Effector memory CD4-positive, alpha-beta T cell (primary cell): ENCODE measurements around the gene OGFOD1.

ENCODE experiments used
- DNase-seq, 3 donors: peaks; one replicate each; pipeline ENCODE4 v3.0.0-alpha.2; 2020
- H3K27ac ChIP-seq: 2 replicates; pipeline ENCODE4 v1.7.0; 2013; ENCODE audit warnings: mild to moderate bottlenecking, low read length, moderate library complexity; ENCODE audit not compliant: insufficient read depth, poor library complexity, severe bottlenecking
- H3K27me3 ChIP-seq: replicated peaks from 2 replicates; pipeline ENCODE4 v1.7.0; 2013; ENCODE audit warnings: mild to moderate bottlenecking, low read length; ENCODE audit not compliant: insufficient read depth, control insufficient read depth, poor library complexity, severe bottlenecking
- H3K36me3 ChIP-seq: 2 replicates; pipeline ENCODE4 v1.7.0; 2013; ENCODE audit warnings: mild to moderate bottlenecking, low read length, moderate library complexity; ENCODE audit not compliant: control insufficient read depth, insufficient read depth
- H3K4me1 ChIP-seq: 2 replicates; pipeline ENCODE4 v1.7.0; 2013; ENCODE audit warnings: low read length, mild to moderate bottlenecking; ENCODE audit not compliant: control insufficient read depth, insufficient read depth, poor library complexity, severe bottlenecking
- H3K4me3 ChIP-seq: 2 replicates; pipeline ENCODE4 v1.7.0; 2013; ENCODE audit warnings: low read length, low read depth, mild to moderate bottlenecking; ENCODE audit not compliant: insufficient read depth, poor library complexity, severe bottlenecking
- H3K9me3 ChIP-seq: 2 replicates; pipeline ENCODE4 v1.7.0; 2013; ENCODE audit warnings: mild to moderate bottlenecking, low read length, moderate library complexity; ENCODE audit not compliant: control insufficient read depth

OGFOD1 gene

DNA sequence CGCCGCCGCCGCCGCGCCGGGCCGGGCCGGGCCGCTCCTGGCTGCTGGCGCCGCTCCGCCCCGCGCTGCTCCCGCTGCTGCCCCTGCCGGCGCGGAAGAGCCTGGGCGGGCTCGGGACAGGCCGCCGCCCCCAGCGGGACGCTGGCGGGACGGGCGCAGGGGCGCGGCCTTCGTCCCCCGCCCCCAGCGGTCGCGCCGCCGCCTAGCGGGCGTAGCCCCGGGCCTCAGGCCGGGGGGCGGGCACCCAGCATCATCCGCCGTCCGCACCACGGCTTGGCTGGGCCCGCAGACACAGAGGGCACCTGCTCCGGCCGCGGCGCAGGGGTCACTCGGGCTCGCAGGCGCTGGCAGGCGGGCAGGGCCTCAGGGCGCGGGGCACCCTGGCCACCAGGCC, 25.9 kb upstream of the OGFOD1 start, which contains the start of gene AMFR:
TSS of gene AMFR (minus strand) at position 107 of the 394 bp plus-strand sequence. CDS start 218 bp downstream, outside the sequence.
- Histone ChIP-seq H3K4me3 (peak within 1 kb of the TSS; percentile 67), H3K9me3 (no peaks in the 10 kb centered on the region), H3K36me3 (peaks cover 4% of the 10 kb centered on the region), H3K4me1 (peaks cover 4% of the 10 kb centered on the region), H3K27me3 (no peaks in the 10 kb centered on the region), H3K27ac (peak within 1 kb of the TSS; percentile 65)
- DNase-seq = peak; percentile 47 to 64 (median 55)

DNA sequence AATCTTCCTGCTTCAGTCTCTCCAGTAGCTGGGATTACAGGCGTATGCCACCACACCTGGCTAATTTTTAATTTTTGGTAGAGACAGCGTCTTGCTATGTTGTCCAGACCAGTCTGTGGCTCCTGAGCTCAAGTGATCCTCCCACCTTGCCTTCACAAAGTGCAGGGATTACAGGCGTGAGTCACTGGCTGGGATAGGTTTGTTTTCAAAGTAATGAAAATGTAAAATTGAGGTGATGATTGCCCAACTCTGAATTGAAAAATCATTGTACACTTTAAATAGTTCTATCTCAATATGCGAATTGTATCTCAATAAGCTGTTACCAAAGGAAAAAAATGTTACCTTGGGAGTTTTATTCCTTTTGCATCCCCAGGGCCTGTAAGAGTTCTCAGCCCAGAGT, 24.8 kb upstream of the OGFOD1 start:
- peaks cover 10% of the 10 kb centered on the region for H3K36me3 ChIP-seq
- no peaks in the 10 kb centered on the region for H3K9me3 ChIP-seq
- DNase-seq = no peak
- peaks cover 4% of the 10 kb centered on the region for H3K4me1 ChIP-seq
- no peak overlapping the region for H3K4me3 ChIP-seq
- H3K27me3 ChIP-seq = no peaks in the 10 kb centered on the region
- no peak overlapping the region for H3K27ac ChIP-seq

DNA sequence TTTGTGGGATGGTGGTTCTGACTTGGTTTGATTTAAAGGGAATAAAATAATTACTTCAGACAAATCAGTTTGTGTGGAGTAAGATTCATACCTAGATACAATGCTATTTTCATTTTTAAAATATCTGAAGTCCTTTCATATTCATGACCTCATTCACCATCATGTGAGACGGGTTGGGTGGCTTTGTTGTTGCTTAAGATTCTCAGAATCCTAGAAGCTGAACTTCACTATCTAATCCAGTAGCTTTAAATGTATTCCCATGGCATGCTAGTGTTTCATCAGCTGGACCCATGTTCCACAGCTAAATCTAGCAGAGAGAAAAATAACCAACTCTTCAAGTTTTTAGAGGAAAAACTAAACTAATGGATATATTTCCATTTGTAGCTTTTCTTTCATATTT, 23.3 kb upstream of the OGFOD1 start:
- no peaks in the 10 kb centered on the region for H3K27me3 ChIP-seq
- H3K27ac ChIP-seq = no peak overlapping the region
- peaks cover 4% of the 10 kb centered on the region for H3K4me1 ChIP-seq
- no peak overlapping the region for H3K4me3 ChIP-seq
- no peaks in the 10 kb centered on the region for H3K9me3 ChIP-seq
- no peak for DNase-seq
- H3K36me3 ChIP-seq = peaks cover 18% of the 10 kb centered on the region

DNA sequence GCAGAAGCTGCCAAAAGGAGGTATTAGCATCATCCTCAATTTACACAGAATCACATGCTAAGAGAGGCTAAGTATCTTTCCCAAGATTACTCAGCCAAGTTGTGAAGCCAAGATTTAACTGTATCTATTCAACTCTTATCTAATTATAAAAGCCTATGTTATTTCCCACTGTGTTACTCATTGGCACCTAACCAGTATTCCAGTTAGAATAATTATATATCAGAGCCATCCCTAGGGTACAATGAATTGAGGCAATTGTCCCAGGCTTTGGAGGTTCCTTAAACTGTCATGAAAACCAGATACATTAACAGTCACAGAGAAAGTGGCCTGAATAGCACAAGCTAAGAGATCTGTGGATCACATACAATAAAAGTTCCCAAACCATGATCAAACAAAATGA, 15.1 kb upstream of the OGFOD1 start:
- peaks cover 36% of the 10 kb centered on the region for H3K36me3 ChIP-seq
- no peaks in the 10 kb centered on the region for H3K9me3 ChIP-seq
- no peaks in the 10 kb centered on the region for H3K27me3 ChIP-seq
- H3K4me3 ChIP-seq = no peak overlapping the region
- H3K27ac ChIP-seq = no peak overlapping the region
- H3K4me1 ChIP-seq = no peaks in the 10 kb centered on the region
- DNase-seq = no peak

DNA sequence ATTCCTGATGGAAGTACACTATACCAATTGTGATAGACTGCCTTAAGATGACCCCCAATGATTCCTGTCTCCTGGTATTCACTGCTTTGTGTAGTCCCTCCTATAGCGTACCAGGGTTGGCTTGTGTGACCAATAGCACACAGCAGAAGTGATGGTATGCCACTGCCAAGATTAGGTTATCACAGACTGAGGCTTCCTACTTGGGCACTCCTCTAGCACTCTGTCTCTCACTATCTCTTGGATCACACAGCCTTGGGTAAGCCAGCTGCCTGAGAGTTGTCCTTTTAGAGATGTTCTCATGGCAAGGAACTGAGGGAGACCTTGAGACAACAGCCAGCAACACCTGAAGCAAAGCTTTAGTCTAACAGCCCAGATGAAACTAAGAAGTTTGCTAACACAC, 13.3 kb upstream of the OGFOD1 start:
- no peak overlapping the region for H3K27ac ChIP-seq
- no peaks in the 10 kb centered on the region for H3K4me1 ChIP-seq
- DNase-seq = no peak
- peaks cover 28% of the 10 kb centered on the region for H3K36me3 ChIP-seq
- H3K4me3 ChIP-seq = no peak overlapping the region
- H3K27me3 ChIP-seq = no peaks in the 10 kb centered on the region
- H3K9me3 ChIP-seq = no peaks in the 10 kb centered on the region

DNA sequence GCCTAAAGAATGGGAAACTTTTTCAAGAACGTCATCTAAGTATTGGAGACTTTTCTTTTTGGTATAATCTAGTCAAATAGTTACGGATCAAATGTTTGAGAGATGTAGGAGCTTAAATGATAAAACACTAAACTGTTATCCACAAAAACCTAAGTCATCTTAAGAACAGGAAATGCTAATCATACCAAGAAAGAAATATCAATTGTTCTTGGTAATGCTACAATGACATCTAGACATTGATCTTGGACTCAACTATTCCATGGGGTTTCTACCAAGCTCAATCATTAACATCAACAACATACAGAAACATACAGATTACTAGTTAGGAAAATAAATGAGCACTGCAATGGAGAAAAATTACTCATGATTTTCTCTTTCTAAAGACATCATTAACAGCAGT, 4.1 kb upstream of the OGFOD1 start:
- H3K9me3 ChIP-seq = no peaks in the 10 kb centered on the region
- no peak overlapping the region for H3K27ac ChIP-seq
- no peak overlapping the region for H3K4me3 ChIP-seq
- no peak for DNase-seq
- peaks cover 20% of the 10 kb centered on the region for H3K36me3 ChIP-seq
- no peaks in the 10 kb centered on the region for H3K27me3 ChIP-seq
- peaks cover 16% of the 10 kb centered on the region for H3K4me1 ChIP-seq

DNA sequence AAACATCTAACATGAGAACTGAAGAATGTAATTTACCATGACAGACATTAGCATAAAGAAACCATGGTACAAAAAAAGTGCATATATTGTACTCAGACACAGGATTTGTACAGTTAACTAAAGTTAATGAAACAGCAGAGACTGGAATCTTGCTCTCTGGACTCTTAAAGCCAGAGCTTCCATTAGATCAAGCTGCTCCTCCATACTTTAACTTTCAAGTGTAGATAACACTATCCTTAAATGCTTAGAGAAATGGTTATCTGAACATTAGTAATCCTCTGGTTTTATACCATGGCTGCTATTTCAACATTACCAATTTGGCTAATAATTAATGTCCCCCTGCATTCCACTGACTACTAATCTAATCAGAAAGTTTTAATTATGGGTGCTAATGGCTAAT, 3.3 kb upstream of the OGFOD1 start:
- Histone ChIP-seq H3K9me3 (no peaks in the 10 kb centered on the region), H3K27me3 (no peaks in the 10 kb centered on the region), H3K27ac (no peak overlapping the region), H3K4me3 (no peak overlapping the region), H3K36me3 (peaks cover 20% of the 10 kb centered on the region), H3K4me1 (peaks cover 19% of the 10 kb centered on the region)
- no peak for DNase-seq

DNA sequence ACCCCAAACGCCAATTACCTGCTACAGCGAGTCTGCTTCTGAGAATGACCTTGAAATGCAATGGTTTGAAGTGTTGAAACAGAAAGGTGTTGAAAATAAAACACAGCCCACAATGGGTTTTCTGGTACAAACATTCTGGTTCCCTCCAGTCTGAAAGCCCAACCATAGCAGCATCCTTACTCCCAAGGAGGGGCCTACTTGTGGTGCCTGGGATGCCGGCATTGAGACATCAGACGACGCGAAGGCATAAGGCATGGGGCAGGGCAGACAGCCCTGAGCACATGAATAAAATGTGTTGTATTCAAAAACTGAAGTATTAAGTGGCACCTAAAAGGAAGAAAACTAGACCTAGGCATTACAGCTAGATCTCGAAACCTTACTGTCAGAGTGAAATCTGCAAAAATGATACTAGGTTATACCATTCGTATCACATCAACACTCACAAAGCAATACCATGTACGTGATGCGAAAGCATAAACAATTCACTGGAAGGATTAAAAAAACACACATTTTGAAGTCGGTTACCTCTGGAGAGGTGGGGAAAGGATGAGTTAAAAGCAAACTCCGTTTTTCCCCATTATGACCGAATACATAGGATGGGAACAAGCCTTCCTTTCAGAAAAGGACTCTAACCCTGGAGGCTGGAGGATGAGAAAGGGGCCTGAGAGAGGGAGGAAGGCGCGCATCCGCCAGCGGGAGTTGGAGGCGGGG, 924 bp upstream of the OGFOD1 start:
- Histone ChIP-seq H3K4me1 (peaks cover 19% of the 10 kb centered on the region), H3K9me3 (no peaks in the 10 kb centered on the region), H3K36me3 (peaks cover 21% of the 10 kb centered on the region), H3K27me3 (no peaks in the 10 kb centered on the region), H3K27ac (peak overlapping the region; percentile 80), H3K4me3 (peak overlapping the region; percentile 97)
- DNase-seq = no peak

DNA sequence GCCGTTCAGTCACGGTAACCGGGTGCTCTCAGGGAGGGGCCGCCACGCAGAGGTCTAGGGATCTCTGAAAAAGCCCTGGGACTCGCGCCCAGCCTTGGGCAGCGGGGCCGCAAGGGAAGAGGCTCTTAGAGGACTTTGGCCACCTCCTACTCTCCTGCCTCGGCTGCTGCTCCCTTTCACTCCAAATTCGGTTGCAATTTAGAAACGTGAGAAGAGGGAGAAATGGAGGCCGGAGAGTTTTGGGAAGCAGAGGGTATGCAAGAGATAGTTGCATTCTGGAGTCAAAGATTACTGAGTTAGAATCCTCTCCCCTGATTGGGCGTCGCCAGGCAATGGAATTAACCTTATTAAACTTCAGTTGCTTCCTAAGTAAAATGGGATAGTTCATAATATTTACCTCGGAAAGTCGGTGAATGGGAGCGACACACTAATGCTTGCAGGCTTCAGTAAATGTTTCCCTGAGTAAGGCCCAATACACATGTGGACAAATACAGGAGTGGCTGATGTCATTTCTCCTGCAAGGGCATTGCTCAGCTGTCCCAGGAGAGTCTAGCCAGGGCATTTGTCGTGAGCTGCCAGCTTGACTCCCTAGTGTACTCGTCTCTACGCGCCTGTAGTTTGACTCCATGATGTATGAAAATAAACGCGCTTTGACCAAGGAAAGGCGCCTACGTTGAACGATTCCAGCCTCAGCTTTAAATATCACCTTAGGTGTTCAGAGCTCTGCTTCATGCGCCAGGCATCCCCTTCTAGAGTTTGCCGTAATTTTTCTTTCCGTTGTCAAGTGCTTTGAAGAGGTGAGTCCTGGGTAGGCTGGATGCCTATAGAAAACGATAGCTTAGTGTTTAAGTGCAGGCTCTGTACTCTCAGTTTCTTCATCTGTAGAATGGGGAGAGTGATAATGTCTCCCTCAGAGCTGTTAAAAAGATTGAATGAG, 667 bp downstream of the OGFOD1 start:
- DNase-seq = no peak
- Histone ChIP-seq H3K9me3 (no peaks in the 10 kb centered on the region), H3K27ac (peak overlapping the region; percentile 80), H3K27me3 (no peaks in the 10 kb centered on the region), H3K36me3 (peaks cover 24% of the 10 kb centered on the region), H3K4me3 (peak overlapping the region; percentile 97), H3K4me1 (peaks cover 19% of the 10 kb centered on the region)

DNA sequence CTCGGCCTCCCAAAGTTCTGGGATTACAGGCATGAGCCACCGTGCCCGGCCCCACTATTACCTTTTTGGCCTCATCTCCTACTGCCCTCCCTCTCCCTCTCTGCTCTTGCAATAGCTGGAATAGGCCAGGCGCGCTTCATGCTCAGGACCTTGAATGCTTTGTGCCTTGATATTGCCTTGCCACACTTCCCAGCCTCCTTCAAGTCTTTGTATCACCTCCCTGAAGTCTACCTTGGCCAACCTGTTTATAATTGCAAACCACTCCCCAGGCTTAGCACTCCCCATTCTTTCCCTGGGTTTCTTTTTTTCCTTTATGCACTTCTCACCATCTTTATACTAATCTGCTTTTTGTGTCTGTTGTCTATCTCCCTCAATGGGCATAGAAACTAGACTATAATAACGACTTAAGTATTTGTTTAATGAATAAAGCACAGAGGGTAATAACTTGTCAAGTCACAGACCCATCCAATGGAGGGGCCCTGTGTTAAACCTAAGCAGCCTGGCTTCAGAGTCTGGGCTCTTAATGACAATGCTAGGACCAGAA, 6.6 kb downstream of the OGFOD1 start:
- no peaks in the 10 kb centered on the region for H3K27me3 ChIP-seq
- no peak overlapping the region for H3K4me3 ChIP-seq
- peaks cover 53% of the 10 kb centered on the region for H3K36me3 ChIP-seq
- H3K27ac ChIP-seq = no peak overlapping the region
- no peaks in the 10 kb centered on the region for H3K4me1 ChIP-seq
- no peak for DNase-seq
- H3K9me3 ChIP-seq = no peaks in the 10 kb centered on the region
